ENCODE results near the gene PCSK2. TPM values are rescaled to one million over a fixed set of nuclear protein-coding genes. Genes with fewer than 3 reads are reported as not detected.

Gene PCSK2
- total and polyA plus RNA-seq, 2 of the 8 experiments (the other 6 are each of a cell fraction or from before 2014, with no cell fraction given): 1.9 to 4.2 TPM

DNA sequence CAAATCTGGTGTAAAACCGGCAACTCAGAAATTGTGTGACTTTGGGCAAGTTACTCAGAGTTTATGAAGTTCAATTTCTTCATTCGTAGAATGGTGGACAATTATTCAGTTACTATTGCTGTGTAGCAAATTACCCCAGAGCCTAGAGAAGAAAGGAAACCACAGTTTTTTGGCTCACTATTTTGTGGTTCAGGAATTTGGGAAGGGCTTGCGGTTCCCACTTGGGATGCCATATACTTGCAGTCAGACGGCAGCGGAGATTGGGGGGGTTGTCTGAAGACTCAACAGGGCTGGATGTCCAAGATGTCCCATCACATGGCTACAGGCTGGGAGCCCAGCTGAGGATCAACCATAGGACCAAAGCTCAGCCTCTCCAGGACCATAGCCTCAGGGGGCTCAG lies 108.1 kb downstream of the PCSK2 start:
- Histone ChIP-seq H2BK5ac (ENCODE audit: low read depth, low read length) (no peak overlapping the region), H3K27ac (ENCODE audit: low read depth, low read length) (no peak overlapping the region), H3K4me3 (ENCODE audit: extremely low read depth in 1 of 4, insufficient read depth in 2 of 4, low read depth in 3 of 4, low read length in 4 of 4) (no peak overlapping the region), H2BK120ac (replicated peaks; ENCODE audit: low read depth, low read length) (no peak overlapping the region), H3K9ac (replicated peaks in 1 of 4; ENCODE audit: extremely low read depth in 1 of 4, low read depth in 3 of 4, low read length in 3 of 4) (no peak overlapping the region), H3K36me3 (ENCODE audit: control insufficient read depth in 2 of 4, insufficient read depth in 4 of 4, low read length in 3 of 4) (no peaks in the 10 kb centered on the region), H3K27me3 (replicated peaks in 1 of 4; ENCODE audit: control insufficient read depth in 3 of 4, extremely low read depth in 1 of 4, insufficient read depth in 3 of 4, low read length in 3 of 4) (no peaks in the 10 kb centered on the region), H4K20me1 (replicated peaks in 1 of 2; ENCODE audit: control insufficient read depth in 1 of 2, insufficient read depth in 2 of 2, low read length in 2 of 2) (no peaks in the 10 kb centered on the region), H3K23me2 (ENCODE audit: low read depth, low read length) (no peaks in the 10 kb centered on the region), H3K23ac (ENCODE audit: insufficient read length) (no peak overlapping the region), H3K14ac (ENCODE audit: insufficient read length) (no peak overlapping the region), H3K56ac (replicated peaks; ENCODE audit: insufficient read length, low read depth, low read length) (no peak overlapping the region), H2AFZ (ENCODE audit: low read length) (no peak overlapping the region), H3K79me1 (ENCODE audit: low read depth, low read length) (no peaks in the 10 kb centered on the region), H2BK15ac (ENCODE audit: low read length) (no peak overlapping the region), H3K9me3 (ENCODE audit: insufficient read depth in 2 of 2, low read depth in 1 of 2, low read length in 1 of 2) (no peaks in the 10 kb centered on the region), H3K4me2 (ENCODE audit: insufficient read depth in 1 of 2, low read depth in 2 of 2, low read length in 2 of 2) (no peak overlapping the region), H3K79me2 (ENCODE audit: control insufficient read depth in 1 of 2, insufficient read depth in 2 of 2, low read length in 2 of 2) (no peaks in the 10 kb centered on the region), H3K4ac (replicated peaks; ENCODE audit: insufficient read length, low read depth, low read length) (no peak overlapping the region), H2BK12ac (ENCODE audit: low read depth, low read length) (no peak overlapping the region), H4K91ac (replicated peaks; ENCODE audit: insufficient read length, low read length) (no peak overlapping the region), H2AK5ac (ENCODE audit: low read depth, low read length) (no peak overlapping the region), H3K4me1 (replicated peaks in 1 of 4; ENCODE audit: control insufficient read depth in 3 of 4, insufficient read depth in 4 of 4, low read length in 3 of 4) (no peaks in the 10 kb centered on the region; a peak in 1 of 7 replicates), H2BK20ac (ENCODE audit: low read length) (no peak overlapping the region), H4K5ac (ENCODE audit: insufficient read length, low read depth, low read length) (no peak overlapping the region), H3K18ac (ENCODE audit: extremely low read depth, low read length) (no peak overlapping the region), H4K8ac (ENCODE audit: extremely low read depth, insufficient read depth, low read length) (no peak overlapping the region)
- WGBS, 2 experiments (ENCODE audit: extremely low coverage in 1 of 2, insufficient coverage in 1 of 2, insufficient read length in 1 of 2, insufficient replicate concordance in 2 of 2, low coverage in 1 of 2, low lambda C conversion rate in 2 of 2, missing lambda C conversion rate in 1 of 2): 83% methylated on average over 5 of the region's 5 CpGs; no CpG with 5 or more reads in 1 of the 2 experiments
- ChIA-PET POLR2A (ENCODE audit: partially characterized antibody) (no interaction called here), CTCF (ENCODE audit: partially characterized antibody) (no interaction called here)
- DNase-seq (ENCODE audit: low read depth in 1 of 2, low spot score in 2 of 2) (no peak), FAIRE-seq (no peak)
- TF ChIP-seq RAD21 (IDR thresholded peaks at IDR 0.05 in 1 of 2, conservative IDR thresholded peaks at IDR 0.05 in 1 of 2; ENCODE audit: low read depth in 2 of 2, low read length in 2 of 2) (no peak), ZNF274 (IDR thresholded peaks at IDR 0.05; ENCODE audit: borderline replicate concordance, extremely low read depth, low read length) (no peak), SAP30 (IDR thresholded peaks at IDR 0.05; ENCODE audit: insufficient read depth, insufficient replicate concordance, low read length) (no peak)

Measured in H1 (cell line).